ENCODE results near the gene SIRPD. TPM values are rescaled to one million over a fixed set of nuclear protein-coding genes. Genes with fewer than 3 reads are reported as not detected.
A peak's percentile ranks its signal among the peaks of the same experiment; 100 is the strongest.

SIRPD gene
- total and polyA plus RNA-seq, 2 of the 13 experiments (the other 11 are each of a cell fraction or from before 2014, with no cell fraction given): not detected

DNA sequence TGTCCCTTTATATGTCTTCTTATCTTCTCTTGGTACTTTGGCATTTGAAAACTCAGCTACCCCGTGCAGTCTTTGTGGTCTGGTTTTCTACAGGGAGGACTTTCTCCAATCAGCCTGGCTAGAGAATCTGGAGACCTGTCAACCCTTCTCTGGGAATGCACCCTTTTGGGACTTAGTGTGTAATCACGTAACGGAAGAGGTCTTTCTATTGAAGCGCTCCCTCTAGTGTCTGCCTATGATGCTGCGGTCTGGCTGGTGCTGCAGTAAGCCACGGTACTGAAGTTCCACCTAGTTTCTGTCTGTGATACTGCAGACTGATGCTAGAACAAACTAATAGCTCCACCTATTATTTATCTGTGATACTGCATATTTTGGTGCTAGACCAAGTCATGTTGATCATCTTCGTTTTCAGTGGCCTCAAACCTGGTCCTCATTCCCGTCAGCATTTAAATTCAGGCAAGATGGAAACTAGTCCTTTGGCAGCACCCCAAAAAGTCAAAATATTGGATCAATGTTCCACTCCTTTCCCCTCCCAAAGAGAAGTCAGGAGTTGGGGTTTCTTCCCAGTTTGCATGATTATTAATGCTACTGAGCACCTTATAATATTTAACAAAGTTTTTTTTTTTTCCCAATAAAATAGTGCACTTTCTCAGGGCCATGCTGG is 53.8 kb downstream of the SIRPD start (continued):
- TF ChIP-seq, protein P1, sequence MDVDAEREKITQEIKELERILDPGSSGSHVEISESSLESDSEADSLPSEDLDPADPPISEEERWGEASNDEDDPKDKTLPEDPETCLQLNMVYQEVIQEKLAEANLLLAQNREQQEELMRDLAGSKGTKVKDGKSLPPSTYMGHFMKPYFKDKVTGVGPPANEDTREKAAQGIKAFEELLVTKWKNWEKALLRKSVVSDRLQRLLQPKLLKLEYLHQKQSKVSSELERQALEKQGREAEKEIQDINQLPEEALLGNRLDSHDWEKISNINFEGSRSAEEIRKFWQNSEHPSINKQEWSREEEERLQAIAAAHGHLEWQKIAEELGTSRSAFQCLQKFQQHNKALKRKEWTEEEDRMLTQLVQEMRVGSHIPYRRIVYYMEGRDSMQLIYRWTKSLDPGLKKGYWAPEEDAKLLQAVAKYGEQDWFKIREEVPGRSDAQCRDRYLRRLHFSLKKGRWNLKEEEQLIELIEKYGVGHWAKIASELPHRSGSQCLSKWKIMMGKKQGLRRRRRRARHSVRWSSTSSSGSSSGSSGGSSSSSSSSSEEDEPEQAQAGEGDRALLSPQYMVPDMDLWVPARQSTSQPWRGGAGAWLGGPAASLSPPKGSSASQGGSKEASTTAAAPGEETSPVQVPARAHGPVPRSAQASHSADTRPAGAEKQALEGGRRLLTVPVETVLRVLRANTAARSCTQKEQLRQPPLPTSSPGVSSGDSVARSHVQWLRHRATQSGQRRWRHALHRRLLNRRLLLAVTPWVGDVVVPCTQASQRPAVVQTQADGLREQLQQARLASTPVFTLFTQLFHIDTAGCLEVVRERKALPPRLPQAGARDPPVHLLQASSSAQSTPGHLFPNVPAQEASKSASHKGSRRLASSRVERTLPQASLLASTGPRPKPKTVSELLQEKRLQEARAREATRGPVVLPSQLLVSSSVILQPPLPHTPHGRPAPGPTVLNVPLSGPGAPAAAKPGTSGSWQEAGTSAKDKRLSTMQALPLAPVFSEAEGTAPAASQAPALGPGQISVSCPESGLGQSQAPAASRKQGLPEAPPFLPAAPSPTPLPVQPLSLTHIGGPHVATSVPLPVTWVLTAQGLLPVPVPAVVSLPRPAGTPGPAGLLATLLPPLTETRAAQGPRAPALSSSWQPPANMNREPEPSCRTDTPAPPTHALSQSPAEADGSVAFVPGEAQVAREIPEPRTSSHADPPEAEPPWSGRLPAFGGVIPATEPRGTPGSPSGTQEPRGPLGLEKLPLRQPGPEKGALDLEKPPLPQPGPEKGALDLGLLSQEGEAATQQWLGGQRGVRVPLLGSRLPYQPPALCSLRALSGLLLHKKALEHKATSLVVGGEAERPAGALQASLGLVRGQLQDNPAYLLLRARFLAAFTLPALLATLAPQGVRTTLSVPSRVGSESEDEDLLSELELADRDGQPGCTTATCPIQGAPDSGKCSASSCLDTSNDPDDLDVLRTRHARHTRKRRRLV (CRISPR knock-in tag; IDR thresholded peaks at IDR 0.05): no peak
- TF ChIP-seq ZZZ3 (CRISPR knock-in tag; IDR thresholded peaks at IDR 0.05; ENCODE audit: borderline replicate concordance): no peak
- peak; percentile 70; the same call in 1 of the 2 replicates for TF ChIP-seq ZBTB26 (CRISPR knock-in tag; IDR thresholded peaks at IDR 0.05; ENCODE audit: borderline replicate concordance)
- TF ChIP-seq XRCC5 (optimal IDR thresholded peaks at IDR 0.05; ENCODE audit: low read length): peak; percentile 99
- TF ChIP-seq, protein P2, sequence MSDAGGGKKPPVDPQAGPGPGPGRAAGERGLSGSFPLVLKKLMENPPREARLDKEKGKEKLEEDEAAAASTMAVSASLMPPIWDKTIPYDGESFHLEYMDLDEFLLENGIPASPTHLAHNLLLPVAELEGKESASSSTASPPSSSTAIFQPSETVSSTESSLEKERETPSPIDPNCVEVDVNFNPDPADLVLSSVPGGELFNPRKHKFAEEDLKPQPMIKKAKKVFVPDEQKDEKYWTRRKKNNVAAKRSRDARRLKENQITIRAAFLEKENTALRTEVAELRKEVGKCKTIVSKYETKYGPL (CRISPR knock-in tag; IDR thresholded peaks at IDR 0.05): no peak
- TF ChIP-seq ZBTB21 (CRISPR knock-in tag; IDR thresholded peaks at IDR 0.05): peak; percentile 46; the same call in 1 of the 2 replicates
- peak; percentile 88 for TF ChIP-seq ZNF614 (CRISPR knock-in tag; IDR thresholded peaks at IDR 0.05; ENCODE audit: borderline replicate concordance)
- TF ChIP-seq RARA (CRISPR knock-in tag; IDR thresholded peaks at IDR 0.05): peak; percentile 29; the same call in 1 of the 2 replicates
- peak; percentile 78 for TF ChIP-seq TEAD3 (CRISPR knock-in tag; optimal IDR thresholded peaks at IDR 0.05; ENCODE audit: borderline replicate concordance)
- TF ChIP-seq, protein P3, sequence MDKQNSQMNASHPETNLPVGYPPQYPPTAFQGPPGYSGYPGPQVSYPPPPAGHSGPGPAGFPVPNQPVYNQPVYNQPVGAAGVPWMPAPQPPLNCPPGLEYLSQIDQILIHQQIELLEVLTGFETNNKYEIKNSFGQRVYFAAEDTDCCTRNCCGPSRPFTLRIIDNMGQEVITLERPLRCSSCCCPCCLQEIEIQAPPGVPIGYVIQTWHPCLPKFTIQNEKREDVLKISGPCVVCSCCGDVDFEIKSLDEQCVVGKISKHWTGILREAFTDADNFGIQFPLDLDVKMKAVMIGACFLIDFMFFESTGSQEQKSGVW (CRISPR knock-in tag; IDR thresholded peaks at IDR 0.05; ENCODE audit: borderline replicate concordance): no peak
- peak; percentile 52 for TF ChIP-seq ASH2L (IDR thresholded peaks at IDR 0.05; ENCODE audit: insufficient read length, low read depth, low read length)
- TF ChIP-seq ZNF577 (CRISPR knock-in tag; IDR thresholded peaks at IDR 0.05; ENCODE audit: borderline replicate concordance, low read depth): no peak
- no peak for TF ChIP-seq NBN (conservative IDR thresholded peaks at IDR 0.05)
- peak; percentile 19; the same call in 1 of the 2 replicates for TF ChIP-seq ZFP90 (CRISPR knock-in tag; IDR thresholded peaks at IDR 0.05; ENCODE audit: borderline replicate concordance)
- TF ChIP-seq, protein P4, sequence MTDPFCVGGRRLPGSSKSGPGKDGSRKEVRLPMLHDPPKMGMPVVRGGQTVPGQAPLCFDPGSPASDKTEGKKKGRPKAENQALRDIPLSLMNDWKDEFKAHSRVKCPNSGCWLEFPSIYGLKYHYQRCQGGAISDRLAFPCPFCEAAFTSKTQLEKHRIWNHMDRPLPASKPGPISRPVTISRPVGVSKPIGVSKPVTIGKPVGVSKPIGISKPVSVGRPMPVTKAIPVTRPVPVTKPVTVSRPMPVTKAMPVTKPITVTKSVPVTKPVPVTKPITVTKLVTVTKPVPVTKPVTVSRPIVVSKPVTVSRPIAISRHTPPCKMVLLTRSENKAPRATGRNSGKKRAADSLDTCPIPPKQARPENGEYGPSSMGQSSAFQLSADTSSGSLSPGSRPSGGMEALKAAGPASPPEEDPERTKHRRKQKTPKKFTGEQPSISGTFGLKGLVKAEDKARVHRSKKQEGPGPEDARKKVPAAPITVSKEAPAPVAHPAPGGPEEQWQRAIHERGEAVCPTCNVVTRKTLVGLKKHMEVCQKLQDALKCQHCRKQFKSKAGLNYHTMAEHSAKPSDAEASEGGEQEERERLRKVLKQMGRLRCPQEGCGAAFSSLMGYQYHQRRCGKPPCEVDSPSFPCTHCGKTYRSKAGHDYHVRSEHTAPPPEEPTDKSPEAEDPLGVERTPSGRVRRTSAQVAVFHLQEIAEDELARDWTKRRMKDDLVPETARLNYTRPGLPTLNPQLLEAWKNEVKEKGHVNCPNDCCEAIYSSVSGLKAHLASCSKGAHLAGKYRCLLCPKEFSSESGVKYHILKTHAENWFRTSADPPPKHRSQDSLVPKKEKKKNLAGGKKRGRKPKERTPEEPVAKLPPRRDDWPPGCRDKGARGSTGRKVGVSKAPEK (CRISPR knock-in tag; IDR thresholded peaks at IDR 0.05; ENCODE audit: borderline replicate concordance): peak; percentile 84; the same call in 1 of the 2 replicates
- peak; percentile 57; the same call in 1 of the 2 replicates for TF ChIP-seq ELF1 (CRISPR knock-in tag; IDR thresholded peaks at IDR 0.05)
- TF ChIP-seq SIN3B (IDR thresholded peaks at IDR 0.05; ENCODE audit: low read length): no peak; the same call in 1 of the 2 replicates
- TF ChIP-seq ZNF556 (CRISPR knock-in tag; IDR thresholded peaks at IDR 0.05; ENCODE audit: borderline replicate concordance): no peak
